Femur (tissue), 1 donor: ENCODE results near the gene IL17B.
"Not testable (repeated sequence)": the region's sequence is repeated elsewhere in the genome, so short reads cannot be mapped to it uniquely, and the experiment has no call there.

Experiments used
- DNase-seq: peaks from one replicate; pipeline ENCODE4 v3.0.0-alpha.2; 2017

The IL17B gene

DNA sequence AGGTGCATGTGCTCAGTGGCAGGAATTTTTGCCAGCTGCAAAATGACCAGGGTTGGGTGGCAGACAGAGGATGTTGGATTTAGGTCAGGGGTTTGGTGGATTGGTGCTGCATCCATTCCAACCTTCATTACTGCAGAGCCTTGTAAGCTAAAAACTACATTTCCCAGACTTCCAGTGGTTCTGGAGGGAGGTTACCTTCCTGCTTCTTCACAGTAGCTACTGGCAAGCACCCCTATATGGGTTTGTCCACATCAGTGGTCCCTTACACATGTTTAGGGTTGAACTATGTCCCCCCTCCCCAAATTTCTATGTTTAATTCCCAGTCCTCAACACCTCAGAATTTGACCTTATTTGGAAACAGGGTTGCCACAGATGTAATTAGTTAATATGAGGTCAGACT, 20.7 kb upstream of the IL17B start:
- DNase-seq = no peak

DNA sequence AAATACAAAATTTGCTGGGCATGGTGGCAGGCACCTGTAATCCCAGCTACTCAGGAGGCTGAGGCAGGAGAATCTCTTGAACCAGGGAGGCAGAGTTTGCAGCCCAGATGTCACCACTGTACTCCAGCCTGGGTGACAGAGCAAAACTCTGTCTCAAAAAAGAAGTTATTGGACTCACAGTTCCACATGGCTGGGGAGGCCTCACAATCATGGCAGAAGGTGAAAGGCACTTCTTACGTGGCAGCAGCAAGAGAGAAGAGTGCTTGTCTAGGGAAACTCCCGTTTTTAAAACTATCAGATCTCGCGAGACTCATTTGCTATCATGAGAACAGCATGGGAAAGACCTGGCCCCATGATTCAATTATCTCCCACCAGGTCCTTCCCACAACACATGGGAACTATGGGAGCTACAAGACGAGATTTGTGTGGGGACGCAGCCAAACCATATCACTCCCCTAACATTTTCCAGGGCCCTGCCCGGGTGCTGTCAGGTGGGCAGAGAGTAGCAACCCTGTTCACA, 19.7 kb upstream of the IL17B start:
- DNase-seq = not testable (repeated sequence)

DNA sequence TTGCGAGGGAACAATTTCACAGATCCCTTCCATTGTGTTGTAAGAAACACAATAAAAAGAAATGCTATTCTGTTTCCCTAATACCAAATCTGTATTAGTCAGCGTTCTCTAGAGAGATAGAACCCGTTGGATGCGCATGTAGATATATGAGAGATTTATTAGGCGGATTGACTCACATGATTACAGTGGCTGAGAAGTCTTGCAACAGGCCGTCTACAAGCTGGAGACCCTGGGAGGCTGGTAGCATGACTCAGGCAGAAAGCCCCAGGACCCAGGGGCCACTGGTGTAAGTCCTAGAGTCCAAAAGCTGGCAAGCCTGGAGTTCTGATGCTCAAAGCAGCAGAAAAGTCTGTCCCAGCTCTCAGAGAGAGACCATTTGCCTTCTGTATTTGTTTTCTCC, 18.4 kb upstream of the IL17B start:
- no peak for DNase-seq

DNA sequence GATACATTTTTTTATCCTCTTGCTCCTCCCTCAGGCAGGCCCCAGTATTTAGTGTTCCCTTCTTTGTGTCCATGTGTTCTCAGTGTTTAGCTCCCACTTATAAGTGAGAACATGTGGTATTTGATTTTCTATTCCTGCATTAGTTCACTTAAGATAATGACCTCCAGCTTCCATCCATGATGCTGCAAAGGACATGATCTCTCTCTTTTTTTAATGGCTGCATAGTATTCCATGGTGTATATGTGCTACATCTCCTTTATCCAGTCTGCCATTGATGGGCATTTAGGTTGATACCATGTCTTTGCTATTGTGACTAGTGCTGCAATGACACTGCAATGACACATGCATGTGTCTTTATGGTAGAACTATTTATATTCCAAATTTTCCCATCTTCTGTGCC, 15.9 kb upstream of the IL17B start:
- not testable (repeated sequence) for DNase-seq

DNA sequence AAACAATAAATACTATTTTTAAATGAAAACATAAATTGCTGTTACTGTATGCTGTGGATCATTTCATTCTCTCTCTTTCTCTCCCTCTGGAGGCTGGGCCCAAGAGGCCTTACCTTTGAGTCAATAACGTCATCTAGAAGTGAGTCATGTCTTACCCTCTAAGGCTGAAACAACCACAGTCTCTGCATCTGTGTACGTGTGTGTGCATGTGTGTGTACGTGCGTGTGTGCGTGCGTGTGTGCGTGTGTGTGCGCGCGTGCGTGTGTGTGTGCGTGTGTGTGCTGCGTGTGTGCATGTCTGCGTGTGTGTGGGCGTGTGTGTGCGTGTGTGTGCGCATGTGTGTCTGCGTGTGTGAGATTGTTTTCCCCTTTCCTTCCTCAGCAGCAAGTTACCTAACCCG, 13.6 kb upstream of the IL17B start:
- DNase-seq = no peak

DNA sequence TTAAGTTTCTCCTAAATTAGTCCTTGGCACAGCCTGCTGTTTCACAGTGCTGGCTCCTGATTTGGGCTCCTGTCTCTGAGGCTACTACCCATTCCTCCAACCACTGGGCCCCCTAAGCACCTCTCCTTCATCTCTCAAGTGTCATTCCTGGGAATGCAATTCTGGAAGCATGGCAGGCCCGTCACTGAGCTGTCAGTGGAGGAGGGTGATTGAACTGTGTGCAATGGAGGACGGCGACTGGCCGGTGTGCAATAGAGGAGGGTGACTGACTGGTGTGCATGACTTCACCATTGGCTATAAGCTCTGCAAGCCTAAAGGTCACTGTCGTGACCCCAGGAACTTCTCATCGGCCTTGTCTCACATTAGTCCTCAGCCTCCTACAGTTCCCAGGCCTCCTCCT, 12.4 kb upstream of the IL17B start:
- no peak for DNase-seq

DNA sequence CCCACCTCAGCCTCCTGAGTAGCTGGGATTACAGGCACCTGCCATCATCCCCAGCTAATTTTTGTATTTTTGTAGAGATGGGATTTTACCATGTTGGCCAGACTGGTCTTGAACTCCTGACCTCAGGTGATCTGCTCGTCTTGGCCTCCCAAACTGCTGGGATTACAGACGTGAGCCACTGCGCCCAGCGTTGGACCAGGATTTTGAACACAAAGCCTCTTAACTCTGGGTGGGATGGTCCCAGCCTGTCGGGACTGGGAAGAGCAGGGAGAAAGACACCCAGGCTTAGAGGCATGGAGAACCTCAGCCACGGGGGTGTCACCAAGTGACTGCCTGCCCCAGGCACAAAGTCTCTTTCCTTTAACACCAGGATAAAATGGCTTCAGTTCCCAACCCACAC, 12.0 kb upstream of the IL17B start:
- DNase-seq = not testable (repeated sequence)

DNA sequence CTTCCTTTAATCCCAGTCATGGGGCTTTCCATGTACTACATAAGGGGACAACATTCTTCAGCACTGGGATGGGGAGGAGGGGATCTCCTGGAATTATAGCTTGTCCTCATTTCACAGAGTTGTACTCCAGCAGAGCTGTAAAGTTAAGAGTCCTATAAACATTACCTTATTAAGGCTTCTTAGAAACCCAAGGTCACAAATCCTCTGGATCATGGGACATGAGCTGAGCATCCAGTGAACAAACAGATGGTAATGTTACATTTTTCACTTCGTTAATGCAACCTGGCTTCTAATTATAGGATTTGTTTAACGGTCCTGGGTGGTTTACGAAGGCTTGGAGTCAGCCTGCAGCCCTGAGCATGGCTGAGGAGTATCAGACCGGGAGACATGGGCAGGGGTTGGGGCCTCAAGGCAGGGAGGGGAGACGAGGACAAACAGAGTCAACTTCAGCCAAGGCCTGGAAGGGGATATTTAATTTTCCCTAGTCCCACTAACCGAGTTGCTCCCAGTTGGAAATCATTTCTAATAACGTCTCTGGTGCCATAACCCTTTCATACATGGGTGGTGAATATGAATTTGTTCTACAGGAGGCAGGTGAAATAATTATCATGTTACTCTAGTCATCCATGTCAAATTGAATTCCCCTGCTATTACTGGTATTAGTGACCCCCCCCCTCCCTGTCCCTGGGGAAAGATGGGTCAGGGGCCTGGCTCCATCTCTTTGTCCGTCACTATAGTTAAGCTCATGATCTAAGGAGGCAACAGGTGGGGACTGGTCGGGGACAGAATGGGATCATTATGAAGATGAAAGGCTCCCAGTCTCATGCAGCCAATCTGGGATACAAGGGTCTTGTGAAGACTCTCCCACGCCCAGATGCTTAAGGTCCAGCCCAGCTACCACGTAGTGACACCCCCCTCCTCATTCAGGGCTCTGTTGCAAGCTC, 10.7 kb upstream of the IL17B start:
- DNase-seq = no peak

DNA sequence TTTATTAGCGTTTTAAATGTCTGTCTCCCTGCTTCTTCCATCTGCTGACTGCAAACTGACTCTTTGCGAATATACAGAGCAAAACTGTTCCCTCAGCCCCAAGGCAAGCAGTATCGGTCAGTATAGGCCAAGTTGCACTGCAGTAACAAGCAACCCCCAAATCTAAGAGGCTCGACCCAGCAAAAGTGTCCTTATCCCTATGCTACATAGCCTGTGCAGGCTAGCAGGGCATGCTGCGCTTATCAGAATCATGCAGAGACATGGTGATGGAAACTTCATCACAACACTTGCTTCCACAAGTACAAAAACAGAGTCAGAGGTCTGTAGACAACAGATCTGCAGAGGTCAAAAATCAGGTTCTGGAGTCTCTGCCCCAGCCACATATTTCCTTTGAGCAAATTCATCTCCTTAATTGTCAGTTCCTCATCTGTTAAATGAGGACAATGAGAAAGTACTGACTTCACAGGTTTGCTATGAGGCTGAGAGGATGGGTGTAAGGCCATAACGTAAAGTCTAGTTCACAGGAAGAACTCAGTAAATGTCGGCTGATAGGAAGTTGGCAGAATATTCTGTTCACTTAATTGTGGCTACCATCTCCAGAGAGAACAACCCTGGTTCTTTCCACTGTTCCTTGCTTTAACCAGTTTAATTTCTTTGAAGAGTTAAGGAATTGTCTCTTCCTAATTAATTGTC, 9.6 kb upstream of the IL17B start:
- DNase-seq = no peak

DNA sequence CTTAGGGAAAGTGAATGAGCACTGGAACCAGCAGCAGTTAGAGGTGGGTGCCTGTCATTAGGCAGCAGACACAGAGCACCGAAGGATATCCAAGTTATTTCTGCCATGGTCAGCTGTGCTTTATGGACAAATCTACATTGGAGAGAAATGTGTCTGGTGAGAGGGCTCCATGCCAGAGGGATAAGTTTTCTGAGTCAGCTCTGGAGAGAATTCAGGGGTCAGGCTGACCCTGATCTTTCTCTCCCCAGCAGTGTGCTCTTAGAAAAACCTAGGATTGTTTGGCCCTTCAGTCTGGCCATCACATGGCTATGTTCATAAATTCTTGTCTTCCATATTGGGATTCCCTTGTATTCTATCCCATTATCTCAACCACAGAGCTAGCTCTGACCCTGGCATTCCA, 8.9 kb upstream of the IL17B start:
- DNase-seq = no peak

DNA sequence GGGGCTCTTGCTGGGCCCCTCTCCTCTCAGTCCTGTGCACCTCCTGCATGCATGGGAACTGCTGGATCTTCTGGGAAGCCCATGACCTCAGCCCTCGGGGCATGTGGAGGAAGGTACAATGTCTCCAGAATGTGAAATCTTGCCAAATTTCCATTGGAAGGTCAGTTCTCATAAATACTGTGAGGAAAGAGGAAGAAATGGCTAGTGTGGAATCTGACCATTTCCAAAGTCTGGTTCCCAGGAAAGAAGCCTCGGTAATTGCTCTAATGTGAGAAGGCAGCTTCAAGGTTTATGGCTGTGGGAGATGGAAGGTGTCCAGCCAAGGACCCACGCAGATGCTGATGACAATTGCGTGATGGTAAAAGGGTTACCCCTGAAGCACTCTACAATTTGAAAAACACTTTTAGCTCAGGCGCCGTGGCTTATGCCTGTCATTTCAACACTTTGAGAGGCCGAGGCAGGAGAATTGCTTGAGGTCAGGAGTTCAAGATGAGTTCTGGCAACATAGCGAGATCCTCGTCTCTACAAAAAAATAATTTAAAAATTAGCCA, 8.1 kb upstream of the IL17B start:
- DNase-seq = no peak

DNA sequence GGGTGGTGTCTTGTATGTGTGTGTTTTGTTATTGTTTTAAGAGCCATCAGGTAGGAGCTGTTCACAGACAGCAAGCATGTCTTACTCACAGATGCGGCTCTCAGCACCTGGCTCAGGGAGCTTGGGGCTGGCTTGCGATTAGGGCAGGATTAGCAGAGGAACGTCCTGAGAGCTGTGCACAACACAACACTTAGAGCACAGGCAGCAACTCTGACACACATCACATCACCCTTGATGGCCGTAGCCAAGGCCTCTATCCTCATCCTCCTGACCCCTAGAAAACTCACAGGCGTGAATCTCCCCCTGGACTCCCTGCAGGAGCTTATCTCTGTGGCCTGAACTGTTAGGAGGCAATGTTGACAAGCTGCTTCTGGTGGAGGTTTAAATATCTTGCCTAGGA, 7.1 kb upstream of the IL17B start:
- no peak for DNase-seq

DNA sequence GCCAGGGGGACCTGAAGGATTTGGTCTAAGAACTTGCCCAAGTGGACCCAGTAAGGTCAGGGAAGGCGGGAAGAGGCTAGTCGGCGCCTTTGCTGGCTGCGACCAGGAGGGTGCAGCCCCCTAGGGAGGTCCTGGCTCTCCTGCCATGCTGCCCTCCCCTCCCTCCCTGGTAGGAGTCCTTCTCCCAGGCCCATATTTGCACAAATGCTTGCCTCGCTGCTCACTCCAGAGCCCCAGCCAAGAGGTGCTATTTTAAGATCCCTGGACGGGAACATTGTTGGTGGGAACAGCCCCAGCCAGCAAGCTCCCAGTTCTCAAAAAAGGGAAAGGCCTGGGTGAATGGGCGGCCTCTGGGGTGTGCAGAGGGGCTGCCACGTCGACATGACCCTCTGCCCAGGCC, 4.3 kb upstream of the IL17B start:
- no peak for DNase-seq

DNA sequence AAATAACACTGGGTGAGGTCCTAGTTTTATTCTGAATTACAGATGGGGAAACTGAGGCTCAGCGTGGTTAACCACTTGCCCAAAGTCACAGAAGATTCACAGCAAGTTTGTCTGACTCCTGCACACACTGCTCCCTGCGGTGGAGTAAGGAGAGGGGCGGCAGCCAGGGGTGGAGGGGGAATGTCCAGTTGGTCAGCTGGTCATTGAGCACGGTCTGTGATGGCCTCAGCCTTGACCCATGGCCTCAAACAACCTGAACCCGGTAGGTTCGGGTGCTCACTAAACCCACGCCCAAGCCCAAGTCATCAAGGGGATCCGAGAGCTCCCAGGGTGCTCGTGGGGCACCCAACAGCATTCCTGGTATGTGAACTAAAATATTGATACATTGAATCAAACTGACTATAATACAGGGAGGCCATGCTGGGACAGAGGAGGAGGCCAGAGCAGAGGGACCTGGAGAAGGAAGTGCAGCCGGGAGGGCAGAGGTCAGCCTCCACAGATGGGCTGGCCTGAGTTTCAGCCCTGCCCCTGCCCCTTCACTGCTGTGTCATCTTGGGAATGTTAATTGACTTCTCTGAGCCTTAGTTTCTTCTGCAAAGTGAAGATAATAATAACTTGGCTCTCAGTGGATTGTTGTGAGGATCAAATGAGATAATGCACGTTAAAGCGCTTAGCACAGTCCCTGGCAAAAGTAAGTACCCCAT, 3.6 kb upstream of the IL17B start:
- no peak for DNase-seq

DNA sequence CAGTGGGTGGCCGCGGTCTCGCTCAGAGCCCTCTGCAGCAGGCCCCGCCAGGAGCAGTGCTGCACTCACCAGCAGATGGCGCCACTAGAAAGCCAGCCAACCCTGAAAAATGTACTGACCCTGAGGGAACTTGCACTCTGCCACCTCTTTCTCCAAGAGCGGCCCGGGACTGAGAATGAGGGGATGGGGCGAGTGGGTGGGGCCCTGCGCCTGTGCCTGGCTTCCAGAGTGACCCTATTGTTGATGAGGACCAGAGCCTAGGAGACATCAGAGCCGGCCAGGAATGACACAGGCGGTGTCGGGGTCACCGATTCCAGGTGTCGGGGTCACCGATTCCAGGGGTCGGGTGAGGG, 2.9 kb upstream of the IL17B start:
- peak; percentile 85 for DNase-seq

DNA sequence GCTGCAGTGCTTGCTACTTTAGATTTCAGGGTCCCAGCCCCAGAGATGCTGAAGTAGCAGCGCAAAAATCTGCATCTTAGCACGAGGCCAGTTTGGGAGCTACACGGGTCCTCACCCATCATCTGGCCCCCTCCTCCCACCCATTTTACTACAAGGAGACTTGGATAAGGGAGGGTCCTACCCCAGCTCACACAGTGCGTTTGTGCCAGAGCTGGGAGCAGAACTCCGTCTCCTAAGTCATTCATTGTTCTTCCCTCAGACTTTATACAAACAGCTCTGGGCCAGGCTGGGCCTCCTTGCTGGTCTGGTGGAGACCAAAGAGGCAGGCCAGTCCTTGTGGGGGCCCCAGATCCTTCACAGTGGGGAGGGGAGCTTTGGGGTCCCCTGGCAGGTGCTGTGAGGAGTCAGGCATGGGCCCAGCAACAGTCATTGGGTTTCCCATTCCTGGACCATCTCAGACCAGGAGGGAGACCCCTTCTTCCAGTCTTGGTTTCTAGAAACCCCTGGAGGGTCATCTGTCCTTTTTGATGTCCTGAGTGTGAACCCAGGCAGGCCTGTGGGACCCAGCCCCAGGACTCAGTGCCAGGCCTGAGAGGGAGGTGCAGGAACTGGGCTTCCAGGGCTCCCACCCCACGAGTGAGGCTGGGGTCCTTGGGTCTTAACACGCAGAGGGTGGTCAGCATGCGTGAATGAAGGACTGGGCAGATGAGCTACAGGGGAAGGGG, 2.3 kb upstream of the IL17B start:
- DNase-seq = no peak

DNA sequence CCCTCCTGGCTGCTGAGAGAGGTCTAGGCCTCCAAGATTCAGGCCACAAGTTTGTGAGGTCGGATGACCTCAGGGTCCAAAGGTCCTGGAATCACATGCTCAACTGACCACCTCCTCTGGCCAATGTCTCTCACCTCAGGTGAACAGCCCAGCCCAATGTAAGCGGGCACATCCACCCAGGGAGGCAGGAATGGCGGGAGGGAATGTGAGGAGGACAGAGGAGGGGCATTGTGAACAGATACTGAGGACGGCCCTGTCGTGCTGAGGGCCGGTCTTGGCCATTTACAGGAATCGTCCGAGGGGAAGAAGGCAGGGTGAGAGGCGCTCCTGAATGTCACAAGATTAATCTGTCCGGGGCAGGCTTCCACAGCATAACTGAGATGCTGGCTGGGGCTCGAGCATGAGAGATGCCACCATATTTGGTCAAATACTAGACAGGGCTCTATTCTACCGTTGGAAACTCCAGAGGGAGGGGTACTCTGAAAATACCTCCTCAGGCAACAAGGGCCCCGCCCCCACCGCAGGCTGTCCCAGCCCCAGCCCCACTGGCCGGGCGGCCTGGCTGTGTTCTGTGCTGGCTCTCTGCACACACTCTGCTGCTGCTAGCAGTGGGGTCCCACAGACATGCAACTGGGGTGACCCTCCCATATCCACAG, 1.5 kb upstream of the IL17B start:
- no peak for DNase-seq

DNA sequence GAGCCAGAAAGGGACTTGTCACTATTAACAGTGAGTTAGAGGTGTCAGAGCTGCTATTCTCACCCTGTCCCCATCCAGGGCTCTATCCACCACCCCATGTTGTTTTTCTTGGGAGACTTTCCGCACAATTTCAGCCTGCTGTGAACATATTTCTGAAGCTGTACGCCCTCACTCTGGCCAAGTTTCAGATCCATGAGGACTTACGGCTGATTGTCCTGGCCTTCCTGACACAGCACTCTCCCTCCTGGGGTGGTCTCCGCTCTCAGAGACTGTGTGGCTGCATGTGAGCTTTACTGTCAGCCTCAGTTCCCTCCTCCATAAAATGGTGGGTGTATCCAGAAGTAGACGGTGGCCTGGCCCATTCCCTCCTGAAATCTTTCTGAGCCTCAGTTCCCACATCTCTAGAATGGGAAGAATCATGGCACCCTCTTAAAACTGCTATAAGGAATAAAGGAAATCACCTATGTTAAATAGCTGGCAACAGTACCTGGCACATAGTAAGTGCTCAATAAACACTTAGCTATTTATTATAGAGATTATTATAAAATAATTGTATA, 804 bp upstream of the IL17B start:
- no peak for DNase-seq

DNA sequence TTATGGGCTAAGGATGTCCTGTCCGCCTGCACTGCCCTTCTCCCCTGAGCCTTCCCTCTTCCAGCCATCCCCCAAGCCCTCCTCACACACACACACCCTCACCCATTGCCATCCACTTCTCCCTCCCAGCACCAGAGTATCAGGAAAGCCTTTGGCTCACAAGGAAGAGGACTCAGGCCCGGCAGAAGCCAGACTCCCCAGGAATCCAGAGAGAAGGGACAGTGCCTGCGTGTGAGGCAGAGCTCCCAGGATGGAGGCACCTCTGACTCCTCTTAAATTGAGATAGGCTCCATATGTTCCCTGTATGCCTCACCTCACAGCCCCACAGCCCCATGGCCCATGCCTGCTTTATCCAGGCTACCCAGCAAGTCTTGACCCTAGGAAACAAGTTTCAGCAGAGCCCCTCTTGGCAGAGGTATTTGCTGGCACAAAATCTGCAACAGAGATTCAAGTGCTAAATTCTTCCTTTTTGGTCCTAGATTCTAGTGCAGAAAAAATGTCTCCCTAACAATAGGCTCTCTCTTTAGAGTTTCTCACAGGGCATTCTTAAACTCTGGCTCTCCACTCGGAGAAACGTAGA, 761 bp downstream of the IL17B start:
- no peak for DNase-seq

DNA sequence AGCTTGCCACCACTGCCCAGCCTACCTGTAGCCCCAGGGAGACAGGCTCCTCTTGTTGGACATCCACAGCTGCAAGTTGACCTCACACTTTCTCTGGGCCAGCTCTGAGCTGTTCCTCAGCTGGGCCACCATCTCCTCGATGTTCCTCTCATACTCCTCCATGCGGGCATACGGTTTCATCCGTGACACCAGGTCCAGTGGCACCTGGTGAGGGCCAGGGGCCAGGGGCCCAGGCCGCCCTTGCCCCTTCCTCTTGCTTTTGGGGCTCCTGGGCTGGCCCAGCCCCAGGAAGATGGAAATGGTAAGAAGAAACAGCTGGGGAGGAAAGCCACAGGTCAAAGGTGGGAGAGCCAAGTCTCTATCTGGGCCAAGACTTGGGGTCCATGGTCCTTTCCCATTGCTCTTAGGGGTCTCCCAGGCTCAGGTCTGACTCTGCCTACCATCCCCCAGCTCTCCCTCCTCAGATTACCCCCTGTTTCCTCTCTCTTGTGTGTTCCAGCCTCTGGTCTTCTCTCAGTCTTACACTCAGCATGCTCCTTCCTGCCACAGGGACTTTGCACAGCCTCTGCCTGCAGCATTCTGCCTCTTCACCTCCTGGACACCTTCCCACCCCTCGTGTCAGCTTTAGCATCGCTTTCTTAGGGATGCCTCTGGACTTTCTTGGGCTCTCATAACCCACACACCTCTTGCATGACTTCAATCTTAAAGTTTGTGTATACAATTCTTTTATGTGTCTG, 2.2 kb downstream of the IL17B start:
- no peak for DNase-seq

DNA sequence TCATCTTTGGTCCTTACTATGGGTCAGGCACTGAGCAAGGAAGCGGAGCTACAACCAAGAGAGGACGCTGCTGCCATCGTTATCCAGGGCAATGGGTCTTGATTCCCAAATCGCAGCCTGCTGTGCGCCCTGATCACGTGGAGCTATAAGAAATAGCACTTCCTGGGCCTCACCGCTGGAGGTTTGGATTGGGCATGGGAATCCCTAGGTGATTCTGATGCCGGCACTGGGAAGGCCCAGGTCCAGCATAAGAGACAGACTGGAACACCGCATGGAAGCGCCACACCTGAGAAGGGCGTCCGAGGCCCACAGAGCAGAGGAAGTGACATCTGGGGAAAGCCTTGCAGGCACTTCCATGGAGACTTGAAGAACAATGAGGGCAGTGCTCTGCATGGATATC, 3.0 kb downstream of the IL17B start:
- DNase-seq = no peak
